GM23248 (cell line): ENCODE data around the gene IVD.

Experiments used
- EZH2 ChIP-seq: fragments of 200-600 bp; sonication (generic); IDR thresholded peaks from 2 replicates; pipeline ENCODE4 v1.6.1; 2018; ENCODE audit warnings: antibody characterized with exemption, mild to moderate bottlenecking; ENCODE audit not compliant: insufficient read depth, poor library complexity, severe bottlenecking
- EZH2phosphoT487 ChIP-seq: fragments of 200-600 bp; sonication (generic); IDR thresholded peaks from 2 replicates; pipeline ENCODE4 v1.6.1; 2018; ENCODE audit warnings: antibody characterized with exemption, moderate library complexity, mild to moderate bottlenecking, low read depth; ENCODE audit not compliant: insufficient read depth

DNA sequence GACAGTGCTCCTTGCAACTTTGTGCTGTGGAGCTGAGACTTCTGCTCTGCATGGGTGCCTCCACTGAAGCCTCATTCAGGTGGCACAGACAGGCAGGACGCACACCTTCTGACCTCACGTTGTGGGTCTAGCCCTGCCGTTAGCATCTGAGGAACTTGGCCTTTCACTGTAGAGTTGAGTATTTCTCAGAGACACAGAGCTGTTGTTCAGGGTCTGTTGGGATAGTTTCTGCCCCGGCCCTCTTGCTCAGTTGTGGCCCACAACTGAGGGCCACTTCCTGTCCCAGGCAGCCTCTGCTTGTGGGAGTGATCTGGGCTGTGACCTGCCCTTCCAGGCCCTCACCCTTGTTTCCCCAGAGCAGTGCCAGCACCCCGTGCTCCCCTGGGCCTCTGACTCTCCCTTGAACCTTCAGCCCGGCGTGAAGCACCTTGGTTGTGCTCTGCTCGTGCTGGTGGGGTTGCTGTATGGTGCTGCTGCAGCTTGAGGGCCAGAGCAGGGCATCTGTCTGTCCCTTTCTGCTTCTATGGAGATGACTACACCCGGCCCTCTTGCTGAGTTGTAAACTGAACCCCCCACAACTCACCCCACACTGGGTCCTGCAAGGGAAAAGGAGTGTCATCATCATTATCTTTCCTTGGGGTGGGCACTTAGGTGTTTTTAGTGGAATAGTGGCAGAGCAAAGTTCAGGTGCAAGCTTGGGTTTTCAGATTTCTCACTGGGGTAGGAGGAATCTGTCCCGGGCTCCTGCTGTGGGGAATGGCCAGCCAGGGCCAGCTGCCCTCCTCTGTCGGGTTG, 46.9 kb downstream of the IVD start:
- TF ChIP-seq EZH2phosphoT487 (no peak), EZH2 (no peak)
